ENCODE results near the gene PLK5.

DNA sequence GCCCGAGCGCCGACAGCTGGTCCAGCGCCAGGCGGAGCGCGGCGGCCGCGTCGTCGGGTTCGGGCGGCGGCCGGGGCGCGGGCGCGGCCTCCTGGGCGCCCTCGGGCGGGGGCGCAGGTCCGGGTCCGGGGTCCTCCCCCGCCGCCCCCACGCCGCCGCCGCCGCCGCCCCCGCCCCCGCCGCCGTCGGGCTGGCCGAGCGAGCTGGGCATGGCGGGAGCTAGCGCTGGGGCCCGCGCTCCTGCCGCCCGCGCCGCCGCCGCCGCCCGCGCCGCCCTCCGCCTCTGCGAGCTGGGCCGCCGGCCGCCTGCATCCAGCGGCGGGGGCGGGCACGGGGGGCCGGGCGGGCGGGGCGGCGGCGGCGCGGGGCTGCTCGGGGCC lies 44.0 kb downstream of the PLK5 start:
- no peak for TF ChIP-seq TEAD4 (CRISPR knock-in tag; IDR thresholded peaks at IDR 0.05)
- TF ChIP-seq, protein P1, sequence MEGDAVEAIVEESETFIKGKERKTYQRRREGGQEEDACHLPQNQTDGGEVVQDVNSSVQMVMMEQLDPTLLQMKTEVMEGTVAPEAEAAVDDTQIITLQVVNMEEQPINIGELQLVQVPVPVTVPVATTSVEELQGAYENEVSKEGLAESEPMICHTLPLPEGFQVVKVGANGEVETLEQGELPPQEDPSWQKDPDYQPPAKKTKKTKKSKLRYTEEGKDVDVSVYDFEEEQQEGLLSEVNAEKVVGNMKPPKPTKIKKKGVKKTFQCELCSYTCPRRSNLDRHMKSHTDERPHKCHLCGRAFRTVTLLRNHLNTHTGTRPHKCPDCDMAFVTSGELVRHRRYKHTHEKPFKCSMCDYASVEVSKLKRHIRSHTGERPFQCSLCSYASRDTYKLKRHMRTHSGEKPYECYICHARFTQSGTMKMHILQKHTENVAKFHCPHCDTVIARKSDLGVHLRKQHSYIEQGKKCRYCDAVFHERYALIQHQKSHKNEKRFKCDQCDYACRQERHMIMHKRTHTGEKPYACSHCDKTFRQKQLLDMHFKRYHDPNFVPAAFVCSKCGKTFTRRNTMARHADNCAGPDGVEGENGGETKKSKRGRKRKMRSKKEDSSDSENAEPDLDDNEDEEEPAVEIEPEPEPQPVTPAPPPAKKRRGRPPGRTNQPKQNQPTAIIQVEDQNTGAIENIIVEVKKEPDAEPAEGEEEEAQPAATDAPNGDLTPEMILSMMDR (IDR thresholded peaks at IDR 0.05), result no peak
